Erythroblast (primary cell): Measurements from ENCODE around the gene FARP1.

Source experiments
- GATA1 ChIP-seq: IDR thresholded peaks from 2 replicates; pipeline ENCODE4 v1.6.1; 2011; ENCODE audit warnings: low read depth, mild to moderate bottlenecking, control low read depth, low read length, moderate library complexity
- POLR2A ChIP-seq: IDR thresholded peaks from 2 replicates; pipeline ENCODE4 v1.6.1; 2011; ENCODE audit warnings: mild to moderate bottlenecking, low read length

- no peak for TF ChIP-seq POLR2A
- TF ChIP-seq GATA1: no peak
These were observed 24.0 kb upstream of the FARP1 start for GRCh38 chr13:98118865-98119264.
